Measurements from ENCODE around the gene HECA. TPM values are rescaled to one million over a fixed set of nuclear protein-coding genes. Genes with fewer than 3 reads are reported as not detected.

HECA gene
- total RNA-seq, 1 experiment from 2014 or later: 9.4 TPM

- TF ChIP-seq OVOL2 (CRISPR knock-in tag; IDR thresholded peaks at IDR 0.05; ENCODE audit: borderline replicate concordance) (no peak), ZBTB21 (CRISPR knock-in tag; IDR thresholded peaks at IDR 0.05; ENCODE audit: borderline replicate concordance) (no peak), E2F4 (CRISPR knock-in tag; IDR thresholded peaks at IDR 0.05; ENCODE audit: borderline replicate concordance, low read depth) (no peak)
Observed at GRCh38 chr6:139091826-139092225, 43.1 kb upstream of the HECA start (continued).

GRCh38 chr6:139099984-139100383 lies 34.9 kb upstream of the HECA start:
- H3K4me1 Mint-ChIP-seq: no peaks in the 10 kb centered on the region
- no peaks in the 10 kb centered on the region for H3K27me3 Mint-ChIP-seq (ENCODE audit: low read depth)
- no peaks in the 10 kb centered on the region for H3K9me3 Mint-ChIP-seq
- H3K4me3 Mint-ChIP-seq: no peak overlapping the region
- no peak for ATAC-seq
- H3K27ac Mint-ChIP-seq: no peak overlapping the region
- ChIA-PET POLR2A (no interaction called here), CTCF (no interaction called here)
- TF ChIP-seq OVOL2 (CRISPR knock-in tag; IDR thresholded peaks at IDR 0.05; ENCODE audit: borderline replicate concordance) (no peak), ZNF532 (CRISPR knock-in tag; IDR thresholded peaks at IDR 0.05; ENCODE audit: borderline replicate concordance) (no peak), ZNF512 (CRISPR knock-in tag; IDR thresholded peaks at IDR 0.05; ENCODE audit: borderline replicate concordance) (no peak), ATF6 (CRISPR knock-in tag; IDR thresholded peaks at IDR 0.05) (no peak), NFATC4 (CRISPR knock-in tag; IDR thresholded peaks at IDR 0.05) (no peak), JAZF1 (CRISPR knock-in tag; IDR thresholded peaks at IDR 0.05) (no peak), HMGXB4 (CRISPR knock-in tag; IDR thresholded peaks at IDR 0.05) (no peak), IRF1 (CRISPR knock-in tag; IDR thresholded peaks at IDR 0.05) (no peak), TEAD1 (CRISPR knock-in tag; IDR thresholded peaks at IDR 0.05) (no peak), EMX1 (CRISPR knock-in tag; IDR thresholded peaks at IDR 0.05) (no peak), E2F5 (CRISPR knock-in tag; IDR thresholded peaks at IDR 0.05) (no peak), FOXK1 (CRISPR knock-in tag; IDR thresholded peaks at IDR 0.05) (no peak)
- no peaks in the 10 kb centered on the region for H3K36me3 Mint-ChIP-seq
- no peak for DNase-seq (ENCODE audit: low spot score)
